SU-DHL-6 (cell line): ENCODE measurements around the gene PGBD5.

Experiments used
- H2AFZ ChIP-seq: fragments of 200-600 bp; sonication (generic); 2 replicates; pipeline ENCODE4 v1.6.1; 2014; ENCODE audit warnings: low read depth, mild to moderate bottlenecking, moderate library complexity, mixed read lengths, antibody characterized with exemption, low read length; ENCODE audit not compliant: severe bottlenecking
- H3F3A ChIP-seq: fragments of 200-600 bp; shearing (Covaris generic); 2 replicates; pipeline ENCODE4 v1.6.0; 2016; ENCODE audit warnings: antibody characterized with exemption, mild to moderate bottlenecking; ENCODE audit not compliant: insufficient read depth
- H3K27ac ChIP-seq: fragments of 200-600 bp; sonication (generic); 2 replicates; pipeline ENCODE4 v1.5.1; 2016; ENCODE audit warnings: low read depth, mild to moderate bottlenecking, low read length, moderate library complexity, mixed read lengths
- H3K27me3 ChIP-seq: fragments of 200-600 bp; sonication (generic), shearing (Covaris generic); 2 replicates; pipeline ENCODE4 v1.6.0; 2014; ENCODE audit warnings: mild to moderate bottlenecking, low read length
- H3K36me3 ChIP-seq: fragments of 200-600 bp; sonication (generic); 2 replicates; pipeline ENCODE4 v1.6.1; 2014; ENCODE audit warnings: mild to moderate bottlenecking, low read length, mixed read lengths
- H3K4me2 ChIP-seq: fragments of 300-600, 200-600 bp; shearing (Covaris generic), sonication (generic); 2 replicates; pipeline ENCODE4 v1.6.0; 2014; ENCODE audit warnings: low read length, low read depth, mild to moderate bottlenecking; ENCODE audit not compliant: poor library complexity, severe bottlenecking
- H3K4me3 ChIP-seq: fragments of 200-600 bp; sonication (generic); 2 replicates; pipeline ENCODE4 v1.5.1; 2014; ENCODE audit warnings: antibody characterized with exemption, low read length, mild to moderate bottlenecking, mixed read lengths; ENCODE audit not compliant: insufficient read depth, poor library complexity, severe bottlenecking
- H3K79me2 ChIP-seq: fragments of 200-600 bp; sonication (generic); 2 replicates; pipeline ENCODE4 v1.6.1; 2014; ENCODE audit warnings: mild to moderate bottlenecking, low read length, moderate library complexity; ENCODE audit not compliant: insufficient read depth
- H3K9ac ChIP-seq: fragments of 200-600 bp; sonication (generic); 2 replicates; pipeline ENCODE4 v1.7.0; 2014; ENCODE audit warnings: mild to moderate bottlenecking, low read length
- H3K9me2 ChIP-seq: fragments of 200-600 bp; sonication (generic); replicated peaks from 2 replicates; pipeline ENCODE4 v1.6.1; 2014; ENCODE audit warnings: low read length; ENCODE audit not compliant: insufficient read depth
- H3K9me3 ChIP-seq: fragments of 200-600 bp; sonication (generic); 2 replicates; pipeline ENCODE4 v1.6.1; 2014; ENCODE audit warnings: low read length, mixed read lengths; ENCODE audit not compliant: insufficient read depth
- H4K20me1 ChIP-seq: fragments of 200-600 bp; sonication (generic); 2 replicates; pipeline ENCODE4 v1.6.1; 2014; ENCODE audit warnings: low read depth, mild to moderate bottlenecking, antibody characterized with exemption, low read length, moderate library complexity, mixed read lengths
- CTCF ChIP-seq: fragments of 200-600 bp; sonication (generic); IDR thresholded peaks from one replicate; pipeline ENCODE4 v1.5.1; 2017; ENCODE audit warnings: antibody characterized with exemption, mild to moderate bottlenecking, low read length, moderate library complexity; ENCODE audit not compliant: insufficient read depth, poor library complexity, severe bottlenecking
- EZH2phosphoT487 ChIP-seq: fragments of 200-600 bp; sonication (generic), shearing (Covaris generic); conservative IDR thresholded peaks from 2 replicates; pipeline ENCODE4 v1.6.1; 2018; ENCODE audit warnings: mild to moderate bottlenecking, antibody characterized with exemption, low read length, moderate library complexity, mixed read lengths

PGBD5 gene

GRCh38 chr1:230330157-230330556 lies 96.0 kb downstream of the PGBD5 start:
- Histone ChIP-seq H3K27ac (no peak overlapping the region), H3K9me3 (no peaks in the 10 kb centered on the region), H3K27me3 (no peaks in the 10 kb centered on the region), H3K36me3 (no peaks in the 10 kb centered on the region), H3K9ac (no peak overlapping the region), H2AFZ (no peak overlapping the region), H3K4me3 (no peak overlapping the region), H3K4me2 (no peak overlapping the region), H4K20me1 (no peaks in the 10 kb centered on the region), H3F3A (no peaks in the 10 kb centered on the region), H3K79me2 (no peaks in the 10 kb centered on the region), H3K9me2 (no peaks in the 10 kb centered on the region)
- no peak for TF ChIP-seq CTCF
- no peak for TF ChIP-seq EZH2phosphoT487

- no peak for TF ChIP-seq EZH2phosphoT487
- TF ChIP-seq CTCF: no peak
- Histone ChIP-seq H3K9me3 (no peaks in the 10 kb centered on the region), H3K27me3 (no peaks in the 10 kb centered on the region), H3K36me3 (no peaks in the 10 kb centered on the region), H3K9me2 (no peaks in the 10 kb centered on the region), H4K20me1 (no peaks in the 10 kb centered on the region), H2AFZ (no peak overlapping the region), H3F3A (no peaks in the 10 kb centered on the region), H3K9ac (no peak overlapping the region), H3K4me2 (no peak overlapping the region), H3K79me2 (no peaks in the 10 kb centered on the region), H3K4me3 (no peak overlapping the region), H3K27ac (no peak overlapping the region)
Measured at GRCh38 chr1:230328342-230329015, 97.7 kb downstream of the PGBD5 start.

GRCh38 chr1:230327892-230328284 lies 98.2 kb downstream of the PGBD5 start:
- no peaks in the 10 kb centered on the region for H3K27me3 ChIP-seq
- no peak overlapping the region for H3K9ac ChIP-seq
- H3K36me3 ChIP-seq: no peaks in the 10 kb centered on the region
- H2AFZ ChIP-seq: no peak overlapping the region
- no peaks in the 10 kb centered on the region for H3K79me2 ChIP-seq
- H3F3A ChIP-seq: no peaks in the 10 kb centered on the region
- H3K4me2 ChIP-seq: no peak overlapping the region
- H3K9me3 ChIP-seq: no peaks in the 10 kb centered on the region
- no peaks in the 10 kb centered on the region for H3K9me2 ChIP-seq
- H4K20me1 ChIP-seq: no peaks in the 10 kb centered on the region
- no peak overlapping the region for H3K27ac ChIP-seq
- no peak overlapping the region for H3K4me3 ChIP-seq
- TF ChIP-seq EZH2phosphoT487 (no peak), CTCF (no peak)
